Stimulated activated CD4-positive, alpha-beta T cell treated with anti-CD3 and anti-CD28 coated beads, Interleukin-4, amount 100 ng/mL, for 48 hours (primary cell): ENCODE measurements around the gene KIF26A.

ENCODE experiments used
- DNase-seq, 2 donors: peaks; one replicate each; pipeline ENCODE4 v3.0.0-alpha.2; 2020; ENCODE audit warnings: low read depth in 2 of 2

KIF26A gene

GRCh38 chr14:104177411-104177810 is 39.0 kb downstream of the KIF26A start:
- no peak for DNase-seq

- no peak for DNase-seq
Measured at GRCh38 chr14:104178279-104178678, 39.9 kb downstream of the KIF26A start.

DNA sequence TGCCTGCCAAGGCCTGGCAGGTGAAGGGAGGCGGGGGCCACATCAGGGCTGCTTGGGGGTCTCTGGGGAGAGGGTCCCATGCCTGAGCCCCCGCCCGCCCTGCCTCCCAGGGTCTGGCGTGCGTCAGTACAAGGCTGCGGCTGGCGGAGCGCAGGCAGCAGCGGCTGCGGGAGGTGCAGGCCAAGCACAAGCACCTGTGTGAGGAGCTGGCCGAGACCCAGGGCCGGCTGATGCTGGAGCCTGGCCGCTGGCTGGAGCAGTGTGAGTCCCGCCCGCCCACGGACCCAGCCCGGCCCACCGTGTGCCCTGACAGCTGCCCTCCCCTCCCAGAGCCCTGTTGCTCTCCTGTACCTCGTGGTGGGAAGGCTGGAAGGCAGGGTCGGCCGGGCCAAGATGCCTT is 40.7 kb downstream of the KIF26A start:
- no peak for DNase-seq

DNA sequence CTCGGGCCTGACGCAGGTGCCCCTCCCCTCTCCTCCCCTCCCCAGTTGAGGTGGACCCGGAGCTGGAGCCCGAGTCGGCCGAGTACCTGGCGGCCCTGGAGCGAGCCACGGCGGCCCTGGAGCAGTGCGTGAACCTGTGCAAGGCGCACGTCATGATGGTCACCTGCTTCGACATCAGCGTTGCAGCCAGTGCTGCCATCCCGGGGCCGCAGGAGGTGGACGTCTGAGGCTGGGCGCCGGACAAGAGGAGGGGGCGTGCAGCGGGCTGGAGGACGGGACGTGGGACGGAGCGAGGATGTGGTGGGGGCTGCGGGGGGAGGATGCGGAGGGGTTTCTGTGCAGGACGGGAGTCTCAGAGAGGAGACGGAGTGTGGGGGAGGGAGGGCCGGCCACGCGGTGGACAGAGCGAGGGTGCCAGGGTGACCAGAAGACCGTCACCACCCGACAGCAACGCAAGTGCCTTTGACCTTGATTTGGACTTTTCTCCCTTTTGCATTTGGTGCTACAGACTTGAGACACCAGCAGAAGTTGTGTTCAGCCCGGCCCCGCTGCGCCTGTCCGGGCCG is 41.3 kb downstream of the KIF26A start:
- no peak for DNase-seq

- no peak for DNase-seq
Measured at GRCh38 chr14:104180561-104181165, 42.3 kb downstream of the KIF26A start.

GRCh38 chr14:104181761-104182530 is 43.6 kb downstream of the KIF26A start:
- no peak for DNase-seq

GRCh38 chr14:104182857-104183425 is 44.6 kb downstream of the KIF26A start:
- no peak for DNase-seq

GRCh38 chr14:104183796-104184195 is 45.4 kb downstream of the KIF26A start:
- DNase-seq = no peak

DNA sequence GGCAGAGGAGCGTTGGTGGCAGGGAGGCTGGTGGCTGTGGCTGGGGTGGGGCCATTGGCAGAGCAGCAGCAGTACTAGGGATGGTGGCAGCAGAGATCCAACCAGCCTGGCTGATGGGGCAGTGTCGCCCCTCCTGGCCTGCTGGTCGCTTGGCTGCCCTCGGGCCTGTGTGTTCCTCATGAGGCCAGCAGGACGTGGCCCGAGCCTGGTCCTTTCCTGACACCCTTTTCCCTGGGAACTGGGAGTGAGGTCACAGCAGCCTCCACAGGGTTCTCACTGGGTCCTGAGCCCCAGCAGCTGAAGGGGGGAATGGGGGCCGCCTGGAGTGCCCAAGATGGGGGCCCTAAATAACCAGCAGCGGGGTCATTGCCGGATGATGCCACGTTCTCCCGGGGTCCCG is 46.1 kb downstream of the KIF26A start:
- DNase-seq = no peak

DNA sequence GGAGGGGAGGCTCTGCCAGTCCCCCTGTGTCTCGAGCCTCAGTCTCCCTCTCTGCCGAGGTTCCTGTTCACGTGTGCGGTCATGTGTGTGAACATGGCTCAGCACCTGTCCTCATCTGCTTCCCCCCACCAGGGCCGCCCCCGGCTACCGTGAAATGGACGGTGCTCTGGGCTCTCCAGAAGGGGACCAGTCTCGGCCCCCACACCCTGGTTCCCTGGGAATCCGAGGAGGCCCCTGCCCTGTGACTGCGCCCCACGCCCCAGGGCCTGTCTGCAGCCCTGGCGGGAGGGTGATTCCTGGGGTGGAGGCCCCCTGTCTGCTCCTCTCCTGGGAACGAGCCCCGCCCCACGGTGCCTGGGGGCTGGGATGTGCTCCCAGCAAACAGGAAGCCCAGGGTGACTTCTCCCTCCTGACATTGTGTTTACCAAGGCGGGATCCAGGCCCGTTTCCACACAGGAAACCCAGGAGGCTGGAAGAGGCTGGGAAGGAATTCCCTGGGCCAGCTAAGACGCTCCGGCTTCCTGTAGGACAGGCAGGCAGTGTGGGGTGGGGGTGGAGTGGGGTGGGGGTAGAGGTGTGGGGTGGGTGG is 46.6 kb downstream of the KIF26A start:
- DNase-seq = no peak

GRCh38 chr14:104185916-104186495 is 47.6 kb downstream of the KIF26A start:
- DNase-seq = no peak

DNA sequence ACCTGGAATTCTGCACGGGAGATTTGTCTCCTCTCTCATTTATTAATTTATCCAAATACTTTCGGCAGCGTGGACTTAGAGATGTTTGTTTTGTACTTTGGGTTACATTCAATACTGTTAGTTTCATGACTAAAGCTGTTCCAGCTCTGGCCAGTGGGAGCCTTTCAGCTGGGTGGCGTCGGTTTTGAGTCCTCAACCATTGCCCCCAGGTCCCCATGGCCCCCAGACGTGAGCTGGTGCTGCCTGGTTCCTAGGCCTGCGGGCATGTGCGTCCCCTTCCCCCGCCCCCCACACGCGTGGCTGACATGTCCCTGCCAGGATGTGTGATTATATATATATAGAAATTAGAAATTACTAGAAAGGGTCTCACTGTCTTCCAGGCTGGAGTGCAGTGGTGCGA is 48.2 kb downstream of the KIF26A start:
- no peak for DNase-seq

DNA sequence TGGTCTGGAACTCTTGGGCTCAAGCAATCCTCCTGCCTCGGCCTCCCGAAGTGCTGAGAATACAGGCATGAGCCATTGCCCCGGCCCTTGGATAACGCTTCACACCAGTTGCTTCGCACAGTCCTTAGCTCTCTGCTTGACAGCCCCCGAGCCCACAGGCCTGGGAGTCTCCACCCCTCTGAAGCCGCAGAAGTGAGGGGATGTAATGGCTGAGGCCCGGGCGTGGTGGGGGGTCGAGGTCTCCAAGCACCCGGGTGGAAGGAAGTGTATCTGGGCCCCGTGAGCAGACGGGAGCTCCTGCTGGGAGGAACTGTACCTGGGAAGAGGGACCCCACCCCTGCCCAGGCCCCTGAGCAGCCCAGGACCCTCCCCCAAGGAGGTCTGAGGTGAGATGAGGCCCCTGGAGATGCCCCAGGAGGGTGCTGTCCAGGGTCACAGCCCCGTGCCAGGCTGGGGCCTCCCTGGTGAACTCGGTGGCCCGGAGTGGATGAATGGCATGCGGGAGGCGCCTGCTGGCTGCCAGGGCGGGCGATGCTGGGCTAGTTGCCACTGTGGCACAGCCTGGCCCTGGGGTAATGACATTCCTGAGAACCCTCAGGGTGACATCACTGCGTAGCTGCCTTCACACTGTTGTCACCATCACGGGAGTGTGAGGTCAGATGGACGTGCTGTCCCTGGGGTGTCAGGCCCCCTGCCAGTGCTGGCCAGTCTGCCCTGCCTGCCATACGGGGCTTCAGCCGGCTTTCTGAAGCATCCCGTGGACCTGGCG is 48.9 kb downstream of the KIF26A start:
- DNase-seq = no peak

DNA sequence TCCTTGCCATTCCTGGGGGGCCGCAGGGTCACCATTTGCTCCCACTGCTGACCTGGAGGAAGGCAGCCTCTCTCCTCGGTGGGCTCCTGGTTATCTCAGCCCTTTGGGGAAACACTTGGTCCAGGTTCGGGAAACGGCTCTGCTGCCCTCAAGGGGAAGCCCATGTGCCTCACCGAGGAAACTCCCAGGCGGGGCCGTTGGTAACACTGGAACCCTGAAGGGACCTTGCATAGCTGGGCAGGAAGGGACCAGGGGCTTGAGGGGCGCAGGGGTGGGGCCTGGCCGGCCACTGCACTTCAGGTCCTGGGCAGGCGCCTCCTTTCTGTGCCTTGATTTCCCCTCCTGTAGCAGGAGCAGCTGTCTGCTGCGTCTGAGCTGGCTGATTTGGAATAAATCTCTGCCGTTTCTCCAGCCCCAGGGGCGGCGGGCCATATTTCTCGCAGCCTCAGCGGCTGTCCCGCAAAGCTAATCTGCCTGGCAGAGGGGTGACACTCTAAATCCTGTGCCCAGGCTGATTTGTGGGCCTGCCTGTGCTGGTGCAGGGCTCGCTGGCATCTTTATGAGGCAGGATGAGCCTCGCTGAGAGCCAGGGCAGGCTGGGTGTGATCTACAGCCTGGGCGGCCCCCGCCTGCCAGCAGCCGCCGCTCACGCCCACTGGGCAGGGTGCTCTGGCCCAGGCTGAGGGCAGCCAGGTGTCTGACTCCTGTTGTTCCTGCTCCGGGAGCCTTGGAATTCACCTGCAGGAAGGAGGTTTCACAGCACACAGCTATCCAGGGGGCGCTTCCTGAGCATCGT is 49.7 kb downstream of the KIF26A start:
- DNase-seq = no peak

GRCh38 chr14:104188727-104189400 is 50.5 kb downstream of the KIF26A start:
- DNase-seq = no peak

DNA sequence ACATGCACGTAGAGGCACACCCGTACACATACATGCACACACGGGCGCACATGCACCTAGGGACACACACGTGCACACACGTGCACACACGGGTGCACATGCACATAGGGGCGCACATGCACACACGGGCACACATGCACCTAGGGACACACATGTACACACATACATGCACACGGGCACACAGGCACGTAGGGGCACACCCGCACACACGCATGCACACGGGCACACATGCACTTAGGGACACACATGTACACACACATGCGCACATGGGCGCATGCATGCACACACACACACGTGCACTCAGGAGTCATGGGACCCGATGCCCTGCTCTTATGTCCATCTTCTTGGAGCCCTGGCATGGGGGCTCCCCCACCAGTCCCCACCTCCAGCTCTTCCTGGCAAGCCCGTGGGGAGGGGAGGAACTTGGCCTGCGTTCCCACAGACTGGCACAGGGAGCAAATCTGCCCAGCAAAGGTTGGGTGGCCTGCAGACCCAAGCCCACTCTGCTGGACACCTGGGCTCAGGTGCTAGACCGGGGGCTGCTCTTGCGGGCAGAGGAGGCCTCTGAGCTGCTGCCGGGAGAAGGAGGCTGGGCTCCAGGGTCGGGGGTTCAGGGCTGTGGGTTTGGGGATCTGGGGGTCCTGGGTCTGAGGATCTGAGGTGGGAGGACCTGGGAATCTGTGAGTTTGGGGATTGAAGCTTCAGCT is 51.4 kb downstream of the KIF26A start:
- no peak for DNase-seq

GRCh38 chr14:104190396-104191000 is 52.1 kb downstream of the KIF26A start:
- no peak for DNase-seq

GRCh38 chr14:104191409-104191997 is 53.1 kb downstream of the KIF26A start:
- no peak for DNase-seq
